Activated CD8-positive, alpha-beta memory T cell treated with anti-CD3 and anti-CD28 coated beads, Interleukin-2, amount 50 U/mL, for 1 hour (primary cell): Measurements from ENCODE around the gene PPFIBP1.
"Not testable (repeated sequence)": the region's sequence is repeated elsewhere in the genome, so short reads cannot be mapped to it uniquely, and the experiment has no call there.

Experiments used
- DNase-seq: peaks from one replicate; pipeline ENCODE4 v3.0.0-alpha.2; 2020; ENCODE audit errors: extremely low read depth

The PPFIBP1 gene

DNA sequence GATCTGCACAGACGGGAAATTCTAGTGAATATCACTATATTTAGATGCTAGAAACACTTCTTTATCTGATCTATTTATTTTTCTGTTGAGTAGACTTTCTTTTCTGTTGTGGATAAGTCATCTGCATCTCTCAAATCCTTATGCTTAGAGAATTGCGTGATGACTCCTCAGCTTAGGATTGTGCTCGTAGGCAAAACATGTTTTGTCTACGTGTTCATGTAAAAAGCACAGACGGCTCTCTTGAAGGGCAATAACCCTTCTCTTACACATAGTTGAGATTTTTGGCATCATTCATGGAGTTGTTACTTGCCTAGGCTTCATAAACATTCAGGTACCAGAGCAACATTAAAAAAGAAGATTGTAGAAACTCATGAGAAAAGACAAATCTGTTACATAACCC is 18.6 kb downstream of the PPFIBP1 start:
- DNase-seq = no peak

DNA sequence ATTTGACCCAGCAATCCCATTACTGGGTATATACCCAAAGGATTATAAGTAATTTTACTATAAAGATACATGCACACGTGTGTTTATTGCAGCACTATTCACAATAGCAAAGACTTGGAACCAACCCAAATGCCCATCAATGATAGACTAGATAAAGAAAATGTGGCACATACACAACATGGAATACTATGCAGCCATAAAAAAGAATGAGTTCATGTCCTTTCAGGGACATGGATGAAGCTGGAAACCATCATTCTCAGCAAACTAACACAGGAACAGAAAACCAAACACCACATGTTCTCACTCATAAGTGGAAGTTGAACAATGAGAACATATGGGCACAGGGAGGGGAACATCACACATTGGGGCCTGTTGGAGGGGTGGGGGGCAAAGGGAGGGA is 20.9 kb downstream of the PPFIBP1 start:
- not testable (repeated sequence) for DNase-seq

- no peak for DNase-seq
Measured at GRCh38 chr12:27545665-27546064, 21.7 kb downstream of the PPFIBP1 start.

DNA sequence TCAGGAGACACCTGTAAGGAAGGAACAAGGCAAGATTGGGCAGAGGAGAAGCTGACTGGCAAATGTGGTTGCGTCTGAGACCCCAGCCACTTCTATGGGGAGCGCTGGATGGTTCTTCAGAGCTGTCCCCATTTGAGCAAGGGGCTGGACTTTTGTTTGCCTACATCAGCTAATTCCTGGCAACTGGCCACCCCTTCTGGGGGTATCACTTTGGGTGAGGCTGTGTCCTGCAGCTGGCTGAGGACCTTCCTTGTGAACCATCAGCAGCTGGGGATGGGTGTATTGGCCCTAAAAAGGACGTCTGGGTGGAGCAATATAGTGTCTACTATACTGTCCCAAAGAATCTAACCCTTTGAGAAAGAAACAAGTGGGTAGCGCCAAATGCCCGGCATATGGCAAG is 23.6 kb downstream of the PPFIBP1 start:
- no peak for DNase-seq

DNA sequence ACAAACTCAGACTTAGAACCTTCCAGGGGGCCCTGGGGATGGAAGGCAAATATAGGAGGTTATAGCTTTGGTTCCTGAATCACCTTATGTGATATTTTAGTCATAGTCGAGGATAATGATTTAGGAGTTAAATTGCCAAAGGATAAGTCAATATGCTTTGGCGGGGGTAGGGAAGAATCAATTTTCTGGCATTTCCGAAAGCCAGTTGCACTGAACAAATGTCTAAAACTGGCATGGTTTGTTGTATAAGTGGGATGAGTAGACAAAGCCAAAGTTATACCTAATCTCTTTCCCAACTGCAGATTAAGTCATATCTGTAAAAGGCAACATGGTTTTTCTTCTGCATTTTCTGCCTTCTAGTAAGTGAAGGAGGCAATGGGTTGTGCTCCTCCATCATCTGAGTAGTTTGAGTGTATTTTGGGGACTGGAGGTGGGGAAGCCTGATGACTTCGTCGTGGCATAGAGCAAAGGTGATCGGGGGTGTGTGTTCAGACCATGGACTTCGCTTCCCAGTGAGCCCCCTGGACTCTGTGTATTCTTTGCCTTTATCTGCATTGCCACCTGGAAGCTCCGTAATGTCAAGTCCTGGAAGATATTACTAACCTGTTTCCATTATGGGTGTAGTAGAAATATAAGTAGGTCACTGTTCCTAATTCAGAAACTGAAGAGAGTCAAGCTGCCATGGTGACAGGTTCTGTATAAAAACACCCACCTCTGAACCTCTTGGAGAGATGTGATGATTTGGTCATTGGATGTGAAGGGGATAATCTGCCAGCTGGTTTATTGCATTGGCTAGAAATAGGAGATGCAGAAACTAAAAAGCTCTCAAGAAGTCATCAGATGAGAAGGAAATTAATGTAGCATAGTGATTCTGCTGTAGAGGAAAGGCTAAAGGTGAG is 24.5 kb downstream of the PPFIBP1 start:
- no peak for DNase-seq

- no peak for DNase-seq
Measured at GRCh38 chr12:27549236-27549800, 25.3 kb downstream of the PPFIBP1 start.

DNA sequence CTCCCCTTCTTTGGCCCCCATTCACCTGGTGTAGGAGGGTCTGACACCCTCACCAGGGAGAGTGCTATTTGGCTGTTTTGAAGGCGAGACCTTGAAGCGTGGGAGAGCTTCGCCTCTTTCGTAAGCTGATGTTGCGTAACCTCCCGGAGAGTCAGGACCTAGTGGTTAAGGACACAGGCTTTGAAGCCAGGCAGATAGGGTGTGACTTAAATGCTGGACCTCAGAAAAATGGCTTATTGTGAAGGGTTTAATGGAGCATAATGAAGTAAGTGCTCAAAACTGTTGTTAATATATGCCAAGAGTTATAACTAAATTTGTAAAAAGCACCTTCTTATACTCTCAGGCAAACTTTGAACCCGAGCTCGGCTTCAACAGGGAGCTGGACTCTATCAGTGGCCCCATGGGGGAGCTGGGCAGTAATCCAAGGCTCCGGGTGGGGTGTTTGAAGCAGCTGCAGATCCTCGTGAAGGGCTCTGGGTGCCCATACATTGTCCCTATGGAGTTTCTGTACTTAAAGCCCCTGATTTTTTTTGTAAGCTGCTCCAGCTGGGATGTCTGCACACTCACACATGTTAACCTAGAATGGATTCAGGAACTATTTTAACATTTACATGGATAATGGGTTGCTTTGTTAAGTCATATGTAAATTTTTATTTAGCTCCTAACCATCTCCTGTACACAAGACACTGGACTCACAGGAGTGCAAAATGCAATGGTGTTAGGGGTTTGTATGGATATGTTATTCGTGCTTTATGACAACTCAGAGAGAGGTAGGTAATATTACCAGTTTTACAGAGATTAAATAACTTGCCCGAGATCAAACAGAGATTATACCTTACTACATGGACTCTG is 26.0 kb downstream of the PPFIBP1 start:
- DNase-seq = no peak

DNA sequence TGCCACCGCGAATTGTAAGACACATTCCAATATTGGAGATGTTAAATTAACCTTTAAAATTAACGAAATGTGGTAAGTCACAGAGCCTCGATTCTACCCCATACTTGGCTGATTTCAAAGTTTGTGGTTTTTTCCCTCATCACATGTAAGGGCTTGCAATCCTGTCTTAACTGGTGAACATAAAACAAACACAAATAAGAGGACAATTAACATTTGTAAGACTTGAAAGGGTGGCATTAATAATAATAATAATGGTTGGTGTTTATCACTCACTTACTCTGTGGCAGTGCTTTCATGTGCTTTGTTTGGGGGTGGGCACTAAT is 26.6 kb downstream of the PPFIBP1 start:
- no peak for DNase-seq

- no peak for DNase-seq
Measured at GRCh38 chr12:27551172-27551840, 27.3 kb downstream of the PPFIBP1 start.

DNA sequence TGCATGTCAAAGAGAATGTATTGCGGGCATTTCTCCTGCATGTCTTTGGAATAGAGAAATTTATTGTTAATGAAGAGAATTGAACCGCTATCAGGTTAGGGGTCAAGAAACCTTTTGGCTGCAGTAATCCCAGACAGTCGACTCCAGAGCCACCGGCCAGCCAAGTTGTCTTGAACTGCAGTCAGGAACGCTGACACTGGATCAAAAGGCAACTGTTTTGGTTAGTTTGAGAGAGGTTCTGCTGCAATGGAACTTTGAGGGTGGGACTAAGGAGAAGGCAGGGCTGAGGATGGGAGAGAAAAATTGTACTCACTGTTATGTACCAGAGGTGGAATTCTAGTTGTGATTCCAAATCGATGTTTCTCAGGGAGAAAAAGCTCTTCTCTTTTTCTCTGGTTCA is 28.2 kb downstream of the PPFIBP1 start:
- DNase-seq = no peak

GRCh38 chr12:27552886-27553560 is 29.0 kb downstream of the PPFIBP1 start:
- DNase-seq = no peak

DNA sequence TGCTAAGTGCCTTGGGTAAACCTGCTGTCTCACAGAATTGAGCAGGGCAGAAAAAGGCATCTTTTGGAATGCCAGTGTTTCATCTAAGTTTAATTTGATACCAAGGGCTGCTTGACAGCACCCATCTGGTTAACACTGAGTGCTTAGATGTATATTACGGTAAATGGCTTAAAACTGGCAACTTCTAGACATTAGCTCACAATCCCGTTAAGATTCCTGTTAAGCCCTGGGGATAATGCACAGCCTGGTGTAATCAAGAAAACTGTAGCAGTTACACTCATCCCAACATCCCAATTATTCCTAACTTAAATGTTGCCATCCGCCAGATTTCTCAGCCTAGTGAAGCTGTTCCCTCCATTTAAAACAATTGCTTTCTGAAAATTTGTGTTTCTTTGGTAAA is 29.9 kb downstream of the PPFIBP1 start:
- no peak for DNase-seq

DNA sequence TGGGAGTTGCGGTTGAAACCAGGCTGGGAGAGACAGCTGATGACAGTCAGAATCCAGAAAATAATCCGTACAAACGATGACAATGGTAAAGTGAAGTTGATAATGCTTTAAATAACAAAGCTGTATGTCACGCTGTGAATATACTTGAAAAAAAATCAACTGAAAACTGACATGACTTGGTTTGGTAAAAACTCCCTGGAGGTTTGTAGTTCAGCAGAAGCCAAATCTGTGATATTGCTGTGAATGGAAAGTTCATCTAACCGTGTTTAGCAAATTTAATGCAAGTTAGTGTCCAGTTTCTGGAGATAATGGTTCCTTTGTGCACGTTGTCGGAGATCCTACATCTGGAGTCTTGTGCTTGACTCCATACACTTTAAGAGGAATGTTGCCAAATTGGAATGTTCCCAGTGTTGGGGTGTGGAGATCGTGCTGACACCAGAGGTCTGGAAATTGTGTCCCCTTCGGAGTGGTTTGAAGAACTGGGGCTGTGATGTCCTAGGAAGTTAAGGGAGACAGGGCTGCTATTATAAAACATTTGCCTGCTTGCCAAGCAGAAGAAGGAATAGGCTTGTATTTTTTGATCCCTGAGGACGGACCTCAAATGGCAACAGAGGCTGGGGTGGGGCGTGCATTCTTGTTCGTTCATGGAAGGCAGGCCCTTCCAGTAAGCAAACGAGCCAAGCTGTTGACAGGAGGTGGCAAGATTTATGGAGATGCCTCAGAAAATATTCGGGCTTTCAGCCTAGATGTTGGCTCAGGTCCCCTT is 30.6 kb downstream of the PPFIBP1 start:
- DNase-seq = no peak

DNA sequence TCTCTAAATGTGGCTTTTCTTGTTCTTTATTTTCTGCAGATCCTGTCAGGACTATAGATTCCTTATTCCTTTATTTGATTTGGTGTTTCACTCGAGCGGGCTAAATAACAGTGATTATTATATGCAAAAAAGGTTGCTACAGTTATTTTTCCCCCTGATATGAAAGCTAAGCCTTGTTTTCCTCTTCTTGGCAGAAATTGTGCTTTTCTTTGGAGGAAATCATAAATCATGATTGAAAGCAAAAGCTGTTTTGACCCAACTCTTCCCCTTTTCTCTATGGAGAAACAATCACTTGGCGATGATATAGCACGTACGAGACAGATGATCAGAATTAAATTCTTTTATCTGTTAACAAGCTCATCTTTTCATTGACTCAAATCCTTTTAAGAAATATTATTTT is 31.4 kb downstream of the PPFIBP1 start:
- no peak for DNase-seq

DNA sequence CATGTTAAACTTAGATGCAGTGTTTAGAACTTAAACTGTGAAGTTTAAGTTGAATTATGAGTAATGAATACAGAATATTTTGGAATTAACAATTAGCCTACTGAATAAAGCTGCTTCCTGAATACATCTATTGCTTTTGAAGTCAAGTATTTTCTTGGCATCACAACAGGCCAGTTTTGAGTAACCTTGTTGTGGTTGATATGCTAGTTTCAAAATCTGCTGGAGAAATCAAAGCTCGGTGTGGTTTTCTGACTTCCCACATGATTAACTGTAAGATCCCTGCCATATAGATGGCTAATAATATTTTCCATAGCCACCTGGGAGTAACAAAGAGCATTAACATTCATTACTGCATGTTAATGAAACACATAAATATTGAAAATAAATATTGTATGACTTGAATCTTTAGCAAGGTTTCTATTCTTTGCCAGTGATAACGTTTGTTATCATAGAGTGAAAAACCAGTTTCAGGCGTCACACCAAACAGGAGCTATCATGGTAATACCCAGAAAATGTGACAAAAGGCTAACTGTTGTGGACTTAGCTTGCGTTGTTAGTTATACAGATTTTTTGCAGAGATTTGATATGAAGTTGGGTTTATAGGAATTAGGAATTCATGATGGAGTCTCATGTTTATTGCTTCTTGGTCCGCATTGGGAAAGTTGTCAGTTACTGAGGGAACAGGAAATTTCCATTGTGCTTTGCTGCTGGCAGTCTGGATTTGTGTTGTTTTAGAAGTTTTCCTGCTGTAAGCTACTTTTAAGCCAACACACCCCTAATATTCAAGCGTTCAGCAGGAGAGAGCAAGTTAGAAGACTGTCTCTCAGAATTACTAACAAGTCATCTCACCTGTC is 32.1 kb downstream of the PPFIBP1 start:
- no peak for DNase-seq

GRCh38 chr12:27560126-27560525 is 36.1 kb downstream of the PPFIBP1 start:
- no peak for DNase-seq

GRCh38 chr12:27561535-27562350 is 37.7 kb downstream of the PPFIBP1 start:
- no peak for DNase-seq

DNA sequence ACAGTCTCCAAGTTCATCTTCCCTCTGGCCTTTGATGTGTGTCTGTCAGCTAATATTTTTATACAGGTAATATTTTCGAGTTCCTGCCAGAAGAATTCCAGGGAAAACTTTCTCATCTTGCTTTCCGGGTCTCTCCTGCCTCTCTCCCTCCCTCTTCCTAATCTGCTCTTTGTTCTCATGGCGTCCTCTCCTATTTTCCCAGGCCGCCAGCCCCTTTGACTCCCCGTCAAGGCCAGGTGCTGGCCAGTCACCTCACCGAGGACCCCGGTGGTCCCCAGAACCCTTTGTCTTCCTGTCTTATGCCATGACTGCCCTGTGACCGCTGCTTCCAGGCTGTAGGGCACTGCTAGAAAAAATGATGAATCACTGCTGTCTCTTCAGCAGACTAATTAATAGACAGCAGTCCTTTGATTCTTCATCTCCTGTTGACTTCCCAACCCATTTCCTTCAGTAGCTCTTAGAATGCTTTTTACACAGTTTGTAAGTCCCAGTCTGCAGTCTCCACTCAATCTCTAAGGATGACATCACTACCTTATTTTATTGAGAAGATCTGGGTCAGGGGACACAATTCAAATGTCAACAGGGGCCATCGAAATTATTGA is 40.7 kb downstream of the PPFIBP1 start:
- no peak for DNase-seq

DNA sequence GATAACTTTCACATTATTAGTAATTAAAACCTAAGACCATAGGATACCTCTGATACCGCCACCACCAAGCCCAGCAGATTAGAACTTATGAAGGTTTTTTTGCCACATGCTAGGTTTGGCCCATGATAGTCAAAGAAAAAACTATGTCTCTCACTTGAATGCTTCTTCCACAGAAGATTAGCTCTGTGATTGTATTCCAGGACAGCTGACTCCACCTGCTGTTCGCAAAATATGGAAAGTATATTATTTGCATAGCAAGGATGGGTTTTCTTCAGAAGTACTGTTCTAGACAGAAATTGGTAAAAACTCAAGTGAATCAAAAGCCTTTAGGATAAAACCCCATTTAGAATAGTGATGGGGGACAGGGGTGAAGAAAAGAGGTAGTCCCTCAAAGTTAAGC is 42.2 kb downstream of the PPFIBP1 start:
- no peak for DNase-seq
